Ovary (tissue), 9 donors: Measurements from ENCODE around the gene IL15RA. TPM values are rescaled to one million over a fixed set of nuclear protein-coding genes. Genes with fewer than 3 reads are reported as not detected.

ENCODE experiments used
- DNase-seq, 5 donors: peaks; one replicate each; pipeline ENCODE4 v3.0.0-alpha.2; 2019 to 2020
- H3K27ac ChIP-seq, 2 donors: fragments of 200-600 bp; one replicate each; pipeline versions ENCODE4 v1.5.1 to v1.8.0; 2019 to 2022
- H3K27me3 ChIP-seq: fragments of 200-600 bp; one replicate; pipeline ENCODE4 v1.8.0; 2022
- H3K36me3 ChIP-seq: fragments of 200-600 bp; sonication (generic); one replicate; pipeline ENCODE4 v1.5.1; 2019
- H3K4me1 ChIP-seq: one replicate; pipeline ENCODE4 v1.8.1; 2013; ENCODE audit warnings: mild to moderate bottlenecking, moderate library complexity; ENCODE audit not compliant: insufficient read depth
- H3K4me3 ChIP-seq: fragments of 200-600 bp; sonication (generic); one replicate; pipeline ENCODE4 v1.5.1; 2017
- H3K9me3 ChIP-seq, 2 donors: fragments of 200-600 bp in 1 of 2; sonication (generic) in 1 of 2; one replicate each; pipeline versions ENCODE4 v1.5.1 to v1.8.1; 2013 to 2019; ENCODE audit warnings: mild to moderate bottlenecking in 1 of 2, moderate library complexity in 1 of 2
- CTCF ChIP-seq, 3 donors: fragments of 450-650 bp in 2 of 3; fragments of 200-600 bp in 1 of 3; IDR thresholded peaks; one replicate each; pipeline versions ENCODE4 v1.5.1 to v1.8.0; 2016 to 2022; ENCODE audit warnings: antibody characterized with exemption in 3 of 3, mild to moderate bottlenecking in 1 of 3
- EP300 ChIP-seq: sonication (generic); formaldehyde crosslinking; IDR thresholded peaks from one replicate; pipeline ENCODE4 v1.6.1; 2017; ENCODE audit warnings: antibody characterized with exemption
- POLR2A ChIP-seq: fragments of 450-650 bp; IDR thresholded peaks from one replicate; pipeline ENCODE4 v1.6.1; 2017; ENCODE audit warnings: antibody characterized with exemption, mild to moderate bottlenecking, moderate library complexity
- WGBS, 3 donors: extraction: QIAGEN DNeasy Blood & Tissue Kit in 1 of 3; methylation state at CpG; one replicate each; pipeline versions ENCODE4 v1.1.5 to v1.1.7; 2013 to 2017; 5-methylcytosine and 5-hydroxymethylcytosine counted together
- intact Hi-C, 4 donors: fragments of 100-400 bp; cut with DNase I; formaldehyde crosslinking; loops; one replicate each; pipeline versions ENCODE4 v1.11.0 to v1.15.1; 2022 to 2023
- polyA plus RNA-seq, 2 donors: library from polyadenylated mRNA; stranded (reverse); fragments of 200-250 nt in 1 of 2; fragments of 350-450 nt in 1 of 2; fragmentation: Illumina TruSeq in 1 of 2; extraction: RNeasy Lipid Tissue Mini Kit (QIAGEN cat#74804) in 1 of 2; gene quantifications; one replicate each; pipeline ENCODE4 v1.2.3, GENCODE V29; 2013 to 2014
- total RNA-seq, 7 donors: library from RNA; depleted of rRNA in 2 of 7; stranded (reverse); fragments of >200 nt in 2 of 7; fragmentation: NEBNext Ultra II Directional in 3 of 7; extraction: Animal tissue kit (Norgen Biotek cat#: 25700) in 3 of 7; gene quantifications; one replicate each; pipeline versions ENCODE4 v1.1.0 to v1.2.4, GENCODE V29; 2016 to 2023
- donor health status: DM: no; HTN: no; CAD: no; lungs with moderate emphysema.
- donor health status: DM: no; HTN: no; CAD: no.
- donor health status: Bipolar disorder and iron deficiency.
- donor health status: DM: yes; HTN: yes; CAD: no.
- donor health status: DM: no; HTN: no; CAD: no.
- donor health status: DM: yes; HTN: yes; CAD: no.

IL15RA gene
- total and polyA plus RNA-seq, 9 donors = 2.7 to 15.2 (median 6.3) TPM

GRCh38 chr10:5985029-5985428 lies 7.7 kb upstream of the IL15RA start:
- DNase-seq = no peak
- no peaks in the 10 kb centered on the region for H3K36me3 ChIP-seq
- no peaks in the 10 kb centered on the region for H3K9me3 ChIP-seq
- H3K4me1 ChIP-seq = peaks cover 6% of the 10 kb centered on the region
- no peak overlapping the region for H3K4me3 ChIP-seq
- 85 to 93% (median 88%) methylated on average over 5 of the region's 5 CpGs for WGBS, 3 donors
- intact Hi-C loops = no loop called here
- no peak overlapping the region for H3K27ac ChIP-seq
- no peaks in the 10 kb centered on the region for H3K27me3 ChIP-seq
- TF ChIP-seq EP300 (no peak), POLR2A (no peak), CTCF (IDR thresholded peaks at IDR 0.05) (no peak)

DNA sequence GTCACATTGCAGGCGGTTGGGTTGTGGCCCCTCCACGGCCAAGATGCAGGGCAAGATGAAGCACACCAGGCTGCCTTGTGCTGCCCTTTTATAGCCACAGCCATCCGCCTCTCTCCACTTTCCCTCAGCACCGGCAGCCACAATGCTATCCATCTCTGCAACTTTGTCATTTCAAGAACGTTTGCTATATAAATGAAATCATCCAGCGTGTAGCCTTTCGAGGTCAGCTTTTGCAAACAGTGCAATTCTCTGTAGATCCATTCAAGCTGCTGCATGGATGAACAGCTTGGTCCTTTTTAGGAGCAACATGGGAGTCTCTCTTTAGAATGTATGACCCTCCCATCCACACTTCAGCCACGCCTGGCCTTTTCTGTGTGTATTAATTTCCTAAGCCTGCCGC lies 6.4 kb upstream of the IL15RA start:
- no peak overlapping the region for H3K4me3 ChIP-seq
- no peaks in the 10 kb centered on the region for H3K9me3 ChIP-seq
- H3K27me3 ChIP-seq = no peaks in the 10 kb centered on the region
- TF ChIP-seq EP300 (no peak), POLR2A (no peak), CTCF (IDR thresholded peaks at IDR 0.05) (no peak)
- intact Hi-C loops = no loop called here
- peaks cover 6% of the 10 kb centered on the region for H3K4me1 ChIP-seq
- no peaks in the 10 kb centered on the region for H3K36me3 ChIP-seq
- H3K27ac ChIP-seq = no peak overlapping the region
- DNase-seq = no peak
- 60 to 73% (median 65%) methylated on average over 9 of the region's 9 CpGs for WGBS, 3 donors

DNA sequence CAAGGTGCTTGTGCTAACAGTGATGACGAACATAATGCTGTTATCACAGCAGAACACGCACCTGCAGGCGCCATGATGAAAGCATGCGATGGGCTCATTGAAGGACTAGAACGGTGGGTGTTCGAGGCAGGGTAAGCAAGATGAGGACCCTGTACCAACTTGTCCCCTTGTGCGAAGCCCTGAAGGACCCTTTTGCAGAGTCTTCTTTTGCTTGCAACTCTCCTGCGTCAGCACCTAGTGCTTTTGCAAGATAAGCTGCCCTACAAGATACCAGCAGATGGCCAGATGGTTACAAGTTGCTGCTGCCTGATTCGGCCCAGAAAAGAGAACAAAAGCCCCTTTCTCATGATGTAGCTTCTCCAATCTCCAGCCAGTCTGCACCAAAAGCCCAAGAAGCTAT lies 4.2 kb upstream of the IL15RA start:
- intact Hi-C loops = no loop called here
- WGBS, 3 donors = 87 to 94% (median 94%) methylated on average over 9 of the region's 9 CpGs
- DNase-seq = no peak

GRCh38 chr10:5978230-5978489 lies 817 bp upstream of the IL15RA start:
- H3K36me3 ChIP-seq = no peaks in the 10 kb centered on the region
- TF ChIP-seq POLR2A (no peak), EP300 (no peak), CTCF (IDR thresholded peaks at IDR 0.05) (no peak)
- 40 to 43% (median 41%) methylated on average over 6 of the region's 6 CpGs for whole genome bisulfite sequencing, 3 donors
- DNase-seq = no peak
- intact Hi-C loops = no loop called here
- no peaks in the 10 kb centered on the region for H3K9me3 ChIP-seq
- H3K4me1 ChIP-seq = no peaks in the 10 kb centered on the region
- peak overlapping the region; percentile 69 for H3K4me3 ChIP-seq
- no peaks in the 10 kb centered on the region for H3K27me3 ChIP-seq
- peak overlapping the region in 1 of 2 donors; percentile 80 for H3K27ac ChIP-seq

More for the DNA sequence above, 4.2 kb upstream of the IL15RA start:
- no peak overlapping the region for H3K27ac ChIP-seq
- H3K4me3 ChIP-seq = no peak overlapping the region
- peaks cover 3% of the 10 kb centered on the region for H3K4me1 ChIP-seq
- no peaks in the 10 kb centered on the region for H3K9me3 ChIP-seq
- H3K27me3 ChIP-seq = no peaks in the 10 kb centered on the region
- TF ChIP-seq EP300 (no peak), POLR2A (no peak), CTCF (IDR thresholded peaks at IDR 0.05) (no peak)
- no peaks in the 10 kb centered on the region for H3K36me3 ChIP-seq
